KMS-11 (cell line): Measurements from ENCODE around the gene ERICH6B.

Experiments
- H2AFZ ChIP-seq: fragments of 200-600 bp; sonication (generic); 2 replicates; pipeline ENCODE4 v1.6.1; 2016; ENCODE audit warnings: antibody characterized with exemption, mixed run types, low read depth
- H3K27ac ChIP-seq: fragments of 200-600 bp; sonication (generic); 2 replicates; pipeline ENCODE4 v1.6.1; 2016; ENCODE audit warnings: mild to moderate bottlenecking, mixed run types
- H3K27me3 ChIP-seq: fragments of 200-600 bp; sonication (generic); 2 replicates; pipeline ENCODE4 v1.6.1; 2017; ENCODE audit warnings: mild to moderate bottlenecking, low read depth, mixed run types, moderate library complexity; ENCODE audit not compliant: insufficient read depth
- H3K36me3 ChIP-seq: fragments of 200-600 bp; sonication (generic); 2 replicates; pipeline ENCODE4 v1.6.1; 2017; ENCODE audit warnings: mild to moderate bottlenecking, mixed run types; ENCODE audit not compliant: insufficient read depth
- H3K4me1 ChIP-seq: fragments of 200-600 bp; sonication (generic); 2 replicates; pipeline ENCODE4 v1.6.1; 2016; ENCODE audit warnings: mild to moderate bottlenecking, low read depth, mixed run types; ENCODE audit not compliant: poor library complexity, severe bottlenecking
- H3K4me2 ChIP-seq: fragments of 200-600 bp; sonication (generic); 2 replicates; pipeline ENCODE4 v1.7.0; 2016; ENCODE audit warnings: mild to moderate bottlenecking, mixed run types
- H3K4me3 ChIP-seq: fragments of 200-600 bp; sonication (generic); IDR thresholded peaks from 2 replicates; pipeline ENCODE4 v1.6.1; 2017; ENCODE audit warnings: low read depth, low read length, mixed read lengths; ENCODE audit not compliant: insufficient read depth
- H3K79me2 ChIP-seq: fragments of 200-600 bp; sonication (generic); 2 replicates; pipeline ENCODE4 v1.6.1; 2016; ENCODE audit warnings: low read depth, mixed run types; ENCODE audit not compliant: insufficient read depth
- H3K9ac ChIP-seq: fragments of 200-600 bp; sonication (generic); 2 replicates; pipeline ENCODE4 v1.6.1; 2016; ENCODE audit warnings: mild to moderate bottlenecking, mixed run types
- H4K20me1 ChIP-seq: fragments of 200-600 bp; sonication (generic); 2 replicates; pipeline ENCODE4 v1.6.1; 2016; ENCODE audit warnings: mild to moderate bottlenecking, mixed run types; ENCODE audit not compliant: insufficient read depth
- CTCF ChIP-seq: fragments of 200-600 bp; sonication (generic); conservative IDR thresholded peaks from 2 replicates; pipeline ENCODE4 v1.6.1; 2017; ENCODE audit warnings: low read depth, mild to moderate bottlenecking, antibody characterized with exemption, low read length, moderate library complexity, mixed read lengths

The ERICH6B gene

GRCh38 chr13:45582408-45583076, 33.0 kb downstream of the ERICH6B start:
- Histone ChIP-seq H3K4me2 (no peak overlapping the region), H3K27ac (no peak overlapping the region), H3K79me2 (no peaks in the 10 kb centered on the region), H3K4me1 (no peaks in the 10 kb centered on the region), H3K36me3 (no peaks in the 10 kb centered on the region), H3K4me3 (no peak overlapping the region), H3K27me3 (no peaks in the 10 kb centered on the region), H4K20me1 (no peaks in the 10 kb centered on the region), H3K9ac (no peak overlapping the region), H2AFZ (no peak overlapping the region)
- TF ChIP-seq CTCF, result no peak

GRCh38 chr13:45576466-45576865, 39.1 kb downstream of the ERICH6B start:
- Histone ChIP-seq H3K4me2 (no peak overlapping the region), H3K36me3 (no peaks in the 10 kb centered on the region), H3K27ac (no peak overlapping the region), H3K27me3 (no peaks in the 10 kb centered on the region), H3K79me2 (no peaks in the 10 kb centered on the region), H3K9ac (no peak overlapping the region), H2AFZ (no peak overlapping the region), H3K4me1 (no peaks in the 10 kb centered on the region), H4K20me1 (no peaks in the 10 kb centered on the region), H3K4me3 (no peak overlapping the region)
- no peak for TF ChIP-seq CTCF

- no peaks in the 10 kb centered on the region for H3K36me3 ChIP-seq
- H3K27me3 ChIP-seq, result no peaks in the 10 kb centered on the region
- H3K4me1 ChIP-seq, result no peaks in the 10 kb centered on the region
- TF ChIP-seq CTCF, result no peak
- H3K4me3 ChIP-seq, result no peak overlapping the region
- H4K20me1 ChIP-seq, result no peaks in the 10 kb centered on the region
- H3K27ac ChIP-seq, result no peak overlapping the region
- no peak overlapping the region for H2AFZ ChIP-seq
- H3K79me2 ChIP-seq, result no peaks in the 10 kb centered on the region
- no peak overlapping the region for H3K9ac ChIP-seq
- H3K4me2 ChIP-seq, result no peak overlapping the region
These were observed 39.7 kb downstream of the ERICH6B start for GRCh38 chr13:45575830-45576180.

- H3K27me3 ChIP-seq, result no peaks in the 10 kb centered on the region
These were observed 40.3 kb downstream of the ERICH6B start for GRCh38 chr13:45575146-45575829.

More at GRCh38 chr13:45575146-45575829, 40.3 kb downstream of the ERICH6B start:
- H3K9ac ChIP-seq, result no peak overlapping the region
- no peak overlapping the region for H3K4me2 ChIP-seq
- no peaks in the 10 kb centered on the region for H3K36me3 ChIP-seq
- H2AFZ ChIP-seq, result no peak overlapping the region
- no peaks in the 10 kb centered on the region for H3K4me1 ChIP-seq
- H4K20me1 ChIP-seq, result no peaks in the 10 kb centered on the region
- no peak overlapping the region for H3K4me3 ChIP-seq
- no peaks in the 10 kb centered on the region for H3K79me2 ChIP-seq
- no peak overlapping the region for H3K27ac ChIP-seq
- TF ChIP-seq CTCF, result no peak
